HepG2 (cell line): ENCODE data around the gene UBE3D. TPM values are rescaled to one million over a fixed set of nuclear protein-coding genes. Genes with fewer than 3 reads are reported as not detected.

ENCODE experiments used
- ATAC-seq: fragments of 200-7000 bp; cut with Tn5 transposase; 3 replicates; pipeline ENCODE4 v1.9.1; 2020; ENCODE audit warnings: mild to moderate bottlenecking, moderate library complexity
- BruUV-seq: library from RNA; stranded (reverse); fragments of 400-500 nt; replicated peaks from 2 replicates; lab custom pipeline; 2021; lab: Mats Ljungman, UMichigan
- CTCF ChIA-PET: fragments of 300-600 bp; formaldehyde crosslinking; extraction: SDS; loops from one replicate; lab custom pipeline; 2021; ENCODE audit warnings: low total read pairs, inconsistent platforms, low intra/inter-chr PET ratio; lab: Yijun Ruan, JAX
- POLR2A ChIA-PET: fragments of 350-600 bp; sonication (Branson Sonifier 250); formaldehyde crosslinking; loops from one replicate; lab custom pipeline; 2020; ENCODE audit warnings: antibody characterized with exemption, inconsistent platforms; lab: Yijun Ruan, JAX
- DNase-seq: peaks from one replicate; pipeline ENCODE4 v3.0.0-alpha.2; 2015; ENCODE audit warnings: low spot score
- FAIRE-seq: peaks from 3 replicates; lab custom pipeline; 2011; peaks lifted over from hg19 to GRCh38; lab: Jason Lieb, UNC
- H2AFZ ChIP-seq: one replicate; pipeline ENCODE4 v1.6.1; 2011; ENCODE audit warnings: low read length, inconsistent platforms
- H3K27ac ChIP-seq: fragments of 300-600 bp; 3 replicates; pipeline ENCODE4 v1.8.0; 2011; ENCODE audit warnings: mixed run types, mild to moderate bottlenecking, mixed read lengths, low read length, inconsistent platforms; ENCODE audit not compliant: insufficient read depth; ENCODE audit errors: extremely low read length
- H3K27me3 ChIP-seq, 2 experiments: fragments of 200-600 bp in 1 of 2; 2 replicates in 1 of 2; 3 replicates in 1 of 2; pipeline versions ENCODE4 v1.6.0 to v1.8.0; 2011; ENCODE audit warnings: low read length in 2 of 2, mild to moderate bottlenecking in 2 of 2, moderate library complexity in 2 of 2, inconsistent platforms in 1 of 2; ENCODE audit not compliant: insufficient read depth in 2 of 2, control insufficient read depth in 1 of 2
- H3K36me3 ChIP-seq, 2 experiments: fragments of 200-600 bp in 1 of 2; replicated peaks in 1 of 2; 2 replicates in 1 of 2; 3 replicates in 1 of 2; pipeline versions ENCODE4 v1.5.1 to v1.8.0; 2011; ENCODE audit warnings: low read length in 2 of 2, inconsistent platforms in 1 of 2; ENCODE audit not compliant: insufficient read depth in 2 of 2, control insufficient read depth in 1 of 2
- H3K4me1 ChIP-seq: 2 replicates; pipeline ENCODE4 v1.5.1; 2012; ENCODE audit warnings: low read length, inconsistent platforms; ENCODE audit not compliant: insufficient read depth
- H3K4me2 ChIP-seq: 2 replicates; pipeline ENCODE4 v1.6.0; 2011; ENCODE audit warnings: low read depth, low read length, inconsistent platforms
- H3K4me3 ChIP-seq, 3 experiments: fragments of 200-600 bp in 1 of 3; sonication (generic), shearing (Covaris generic) in 1 of 3; replicated peaks in 1 of 3; 2 replicates each; pipeline ENCODE4 v1.5.1; 2011 to 2016; ENCODE audit warnings: low read length in 3 of 3, inconsistent platforms in 2 of 3, low read depth in 2 of 3, mild to moderate bottlenecking in 2 of 3, control low read depth in 1 of 3, mixed read lengths in 1 of 3; ENCODE audit not compliant: insufficient read depth in 1 of 3
- H3K79me2 ChIP-seq: one replicate; pipeline ENCODE4 v1.6.1; 2011; ENCODE audit warnings: low read length, inconsistent platforms; ENCODE audit not compliant: insufficient read depth
- H3K9ac ChIP-seq: 2 replicates; pipeline ENCODE4 v1.6.0; 2011; ENCODE audit warnings: mild to moderate bottlenecking, low read depth, low read length, inconsistent platforms; ENCODE audit not compliant: insufficient read depth
- H3K9me3 ChIP-seq: 2 replicates; pipeline ENCODE4 v1.5.1; 2012; ENCODE audit warnings: mild to moderate bottlenecking, low read length
- H4K20me1 ChIP-seq: 2 replicates; pipeline ENCODE4 v1.6.0; 2011; ENCODE audit warnings: inconsistent platforms, mild to moderate bottlenecking, low read length, moderate library complexity; ENCODE audit not compliant: insufficient read depth
- CENPT ChIP-seq: sonication (generic); formaldehyde crosslinking; IDR thresholded peaks from 2 replicates; pipeline ENCODE4 v1.8.0; 2022; ENCODE audit warnings: low read depth, mild to moderate bottlenecking, moderate library complexity, missing genetic modification reagents
- KDM1A ChIP-seq: IDR thresholded peaks from 2 replicates; pipeline ENCODE4 v1.6.1; 2016; ENCODE audit warnings: missing compliant biosample characterization
- MBNL3 ChIP-seq: fragments of 250-450 bp; sonication (Bioruptor Pico); conservative IDR thresholded peaks from 2 replicates; pipeline ENCODE4 v1.8.0; 2022; ENCODE audit warnings: mild to moderate bottlenecking, inconsistent platforms
- RFXANK ChIP-seq: IDR thresholded peaks from 2 replicates; pipeline ENCODE4 v1.6.1; 2016
- U2AF2 ChIP-seq: fragments of 200-400 bp; formaldehyde crosslinking; IDR thresholded peaks from 2 replicates; pipeline ENCODE4 v1.6.1; 2017; ENCODE audit warnings: low read depth, mild to moderate bottlenecking, low read length
- ZBTB4 ChIP-seq: sonication (generic); formaldehyde crosslinking; IDR thresholded peaks from 2 replicates; pipeline ENCODE4 v1.4.0; 2020; ENCODE audit warnings: missing genetic modification reagents, mild to moderate bottlenecking, borderline replicate concordance
- ZFX ChIP-seq: sonication (generic); formaldehyde crosslinking; IDR thresholded peaks from 2 replicates; pipeline ENCODE4 v1.4.0; 2020; ENCODE audit warnings: mild to moderate bottlenecking, low read depth, missing genetic modification reagents, moderate library complexity
- ZNF33B ChIP-seq: sonication (generic); formaldehyde crosslinking; IDR thresholded peaks from 2 replicates; pipeline ENCODE4 v1.5.1; 2020; ENCODE audit warnings: mild to moderate bottlenecking, missing genetic modification reagents
- ZNF619 ChIP-seq: sonication (generic); formaldehyde crosslinking; IDR thresholded peaks from 2 replicates; pipeline ENCODE4 v1.4.0; 2020; ENCODE audit warnings: mild to moderate bottlenecking, missing genetic modification reagents
- ZNF792 ChIP-seq: IDR thresholded peaks from 2 replicates; pipeline ENCODE4 v1.6.1; 2016
- WGBS: methylation state at CpG from one replicate; pipeline ENCODE4 v1.1.6; 2017; ENCODE audit warnings: low lambda C conversion rate; 5-methylcytosine and 5-hydroxymethylcytosine counted together
- in situ Hi-C: cut with HindIII; loops from 2 replicates; pipeline ENCODE4 v1.10.0; 2017; ENCODE audit warnings: low pct_unique_long_range_greater_than_20kb; ENCODE audit not compliant: extremely low pct_ligation_motif_present
- intact Hi-C: fragments of 100-400 bp; cut with micrococcal nuclease; formaldehyde crosslinking; loops from one replicate; pipeline ENCODE4 v1.10.0; 2022; ENCODE audit not compliant: unreplicated experiment
- polyA plus RNA-seq, 8 experiments: library from polyadenylated mRNA; depleted of rRNA in 3 of 8; stranded (reverse) in 7 of 8; unstranded in 1 of 8; fragments of >200 nt; fragmentation: Illumina TruSeq in 4 of 8; extraction: Trizol in 4 of 8; gene quantifications; 2 replicates each; pipeline versions ENCODE4 v1.2.1 to v1.2.3, GENCODE V29; 2011 to 2016; ENCODE audit warnings: low read depth in 4 of 8, missing spikeins in 1 of 8, mixed read lengths in 1 of 8; ENCODE audit not compliant: insufficient read depth in 1 of 8
- total RNA-seq, 5 experiments: library from RNA; depleted of rRNA; stranded (reverse); fragments of >200 nt; fragmentation: Illumina TruSeq; extraction: Trizol; gene quantifications; 2 replicates each; pipeline ENCODE4 v1.2.3, GENCODE V29; 2016; ENCODE audit warnings: low read depth in 1 of 5

Gene UBE3D
- total and polyA plus RNA-seq, 2 of the 13 experiments (the other 11 are each of a cell fraction or from before 2014, with no cell fraction given), result 5.1 to 11.4 TPM

GRCh38 chr6:82909551-82909950 is 156.1 kb downstream of the UBE3D start:
- Histone ChIP-seq H3K4me3 (no peak overlapping the region), H3K4me2 (no peak overlapping the region), H3K9me3 (no peaks in the 10 kb centered on the region), H4K20me1 (no peaks in the 10 kb centered on the region), H3K79me2 (no peaks in the 10 kb centered on the region), H3K27me3 (no peaks in the 10 kb centered on the region), H3K36me3 (no peaks in the 10 kb centered on the region), H3K4me1 (no peaks in the 10 kb centered on the region), H3K9ac (no peak overlapping the region), H3K27ac (no peak overlapping the region), H2AFZ (no peak overlapping the region)
- BruUV-seq, result no TSS peak
- POLR2A ChIA-PET, result no interaction called here
- 96% methylated on average over 3 of the region's 3 CpGs for WGBS
- no peak for FAIRE-seq
- TF ChIP-seq ZNF619 (CRISPR knock-in tag) (no peak), ZBTB4 (CRISPR knock-in tag) (no peak), ZNF33B (CRISPR knock-in tag) (no peak), ZNF792 (CRISPR knock-in tag) (no peak), U2AF2 (no peak), CENPT (CRISPR knock-in tag) (no peak), KDM1A (CRISPR knock-in tag) (no peak), RFXANK (no peak), MBNL3 (no peak), ZFX (CRISPR knock-in tag) (no peak)
- DNase-seq, result no peak
- intact Hi-C loops, result no loop called here
- in situ Hi-C loops, result no loop called here
- CTCF ChIA-PET, result no interaction called here
- ATAC-seq, result no peak
